Measurements from ENCODE around the gene VPREB3. TPM values are rescaled to one million over a fixed set of nuclear protein-coding genes. Genes with fewer than 3 reads are reported as not detected.

VPREB3 gene
- total RNA-seq, 2 experiments from 2014 or later, result 0.80 TPM; not detected in 1

- Mint-ChIP-seq H3K4me1 (peaks cover 11% of the 10 kb centered on the region), H3K27ac (no peak overlapping the region), H3K9me3 (ENCODE audit: low read depth) (no peaks in the 10 kb centered on the region), H3K27me3 (no peaks in the 10 kb centered on the region), H3K36me3 (ENCODE audit: low read depth) (no peaks in the 10 kb centered on the region), H3K4me3 (no peak overlapping the region)
- CTCF ChIA-PET, result no interaction called here
- POLR2A ChIA-PET, result no interaction called here
- ATAC-seq (no peak), DNase-seq (no peak)
- intact Hi-C loops (cut with DNase I, micrococcal nuclease), result no loop called here
These were observed 27.4 kb upstream of the VPREB3 start for GRCh38 chr22:23781511-23782183.

- intact Hi-C loops (cut with DNase I, micrococcal nuclease), result no loop called here
- CTCF ChIA-PET, result no interaction called here
- POLR2A ChIA-PET, result no interaction called here
These were observed 26.8 kb upstream of the VPREB3 start for GRCh38 chr22:23781065-23781464.

GRCh38 chr22:23780146-23780748, 26.0 kb upstream of the VPREB3 start:
- DNase-seq, result no peak
- ATAC-seq, result no peak
- CTCF ChIA-PET, result no interaction called here
- no peaks in the 10 kb centered on the region for H3K9me3 Mint-ChIP-seq (ENCODE audit: low read depth)
- H3K27ac Mint-ChIP-seq, result no peak overlapping the region
- H3K4me1 Mint-ChIP-seq, result peaks cover 3% of the 10 kb centered on the region
- no peaks in the 10 kb centered on the region for H3K27me3 Mint-ChIP-seq
- no peak overlapping the region for H3K4me3 Mint-ChIP-seq
- H3K36me3 Mint-ChIP-seq (ENCODE audit: low read depth), result no peaks in the 10 kb centered on the region
- intact Hi-C loops (cut with DNase I, micrococcal nuclease), result no loop called here
- POLR2A ChIA-PET, result no interaction called here

More at GRCh38 chr22:23781065-23781464, 26.8 kb upstream of the VPREB3 start:
- H3K27ac Mint-ChIP-seq, result no peak overlapping the region
- peaks cover 6% of the 10 kb centered on the region for H3K4me1 Mint-ChIP-seq
- no peaks in the 10 kb centered on the region for H3K9me3 Mint-ChIP-seq (ENCODE audit: low read depth)
- DNase-seq, result no peak
- H3K36me3 Mint-ChIP-seq (ENCODE audit: low read depth), result no peaks in the 10 kb centered on the region
- ATAC-seq, result no peak
- H3K4me3 Mint-ChIP-seq, result no peak overlapping the region
- H3K27me3 Mint-ChIP-seq, result no peaks in the 10 kb centered on the region

- no peak for DNase-seq
- Mint-ChIP-seq H3K27me3 (no peaks in the 10 kb centered on the region), H3K4me1 (peaks cover 3% of the 10 kb centered on the region), H3K4me3 (no peak overlapping the region), H3K9me3 (ENCODE audit: low read depth) (no peaks in the 10 kb centered on the region), H3K27ac (no peak overlapping the region), H3K36me3 (ENCODE audit: low read depth) (no peaks in the 10 kb centered on the region)
- intact Hi-C loops (cut with DNase I, micrococcal nuclease), result no loop called here
- ChIA-PET CTCF (no interaction called here), POLR2A (no interaction called here)
- ATAC-seq, result no peak
These were observed 25.5 kb upstream of the VPREB3 start for GRCh38 chr22:23779731-23780130.

GRCh38 chr22:23779083-23779482, 24.9 kb upstream of the VPREB3 start:
- ATAC-seq, result no peak
- H3K27me3 Mint-ChIP-seq, result no peaks in the 10 kb centered on the region
- intact Hi-C loops (cut with DNase I, micrococcal nuclease), result no loop called here
- no peak overlapping the region for H3K4me3 Mint-ChIP-seq
- H3K4me1 Mint-ChIP-seq, result no peaks in the 10 kb centered on the region
- CTCF ChIA-PET, result no interaction called here
- DNase-seq, result no peak
- POLR2A ChIA-PET, result no interaction called here
- H3K9me3 Mint-ChIP-seq (ENCODE audit: low read depth), result no peaks in the 10 kb centered on the region
- no peaks in the 10 kb centered on the region for H3K36me3 Mint-ChIP-seq (ENCODE audit: low read depth)
- H3K27ac Mint-ChIP-seq, result no peak overlapping the region

- ChIA-PET POLR2A (interaction anchor here (0.6 kb wide), 1 partner anchor 29 kb away, joined by 4 read pairs; no protein-coding TSS in a partner anchor), CTCF (interaction anchor here (0.6 kb wide), 1 partner anchor 151 kb away, joined by 3 read pairs; no protein-coding TSS in a partner anchor)
- H3K27ac Mint-ChIP-seq, result no peak overlapping the region
- intact Hi-C loops (cut with DNase I, micrococcal nuclease), result no loop called here
- no peaks in the 10 kb centered on the region for H3K4me1 Mint-ChIP-seq
- H3K36me3 Mint-ChIP-seq (ENCODE audit: low read depth), result no peaks in the 10 kb centered on the region
- H3K27me3 Mint-ChIP-seq, result no peaks in the 10 kb centered on the region
- no peak for ATAC-seq
- H3K4me3 Mint-ChIP-seq, result no peak overlapping the region
- H3K9me3 Mint-ChIP-seq (ENCODE audit: low read depth), result no peaks in the 10 kb centered on the region
- DNase-seq, result no peak
These were observed 24.3 kb upstream of the VPREB3 start for GRCh38 chr22:23778577-23778900.

- Mint-ChIP-seq H3K4me1 (peaks cover 3% of the 10 kb centered on the region), H3K36me3 (ENCODE audit: low read depth) (no peaks in the 10 kb centered on the region), H3K9me3 (ENCODE audit: low read depth) (no peaks in the 10 kb centered on the region), H3K27me3 (peaks cover 3% of the 10 kb centered on the region), H3K4me3 (no peak overlapping the region), H3K27ac (no peak overlapping the region)
- ChIA-PET POLR2A (interaction anchor here (0.6 kb wide), 2 partner anchors 28 to 979 kb away, joined by 3 to 4 read pairs; no protein-coding TSS in a partner anchor), CTCF (interaction anchor here (0.6 kb wide), 2 partner anchors 72 to 151 kb away, joined by 3 read pairs; no protein-coding TSS in a partner anchor)
- intact Hi-C loops (cut with DNase I, micrococcal nuclease), result no loop called here
- ATAC-seq (no peak), DNase-seq (no peak)
These were observed 23.8 kb upstream of the VPREB3 start for GRCh38 chr22:23777776-23778576.

GRCh38 chr22:23775779-23776375, 21.7 kb upstream of the VPREB3 start:
- no peak overlapping the region for H3K27ac Mint-ChIP-seq
- intact Hi-C loops (cut with DNase I, micrococcal nuclease), result no loop called here
- peaks cover 10% of the 10 kb centered on the region for H3K4me1 Mint-ChIP-seq
- DNase-seq (no peak), ATAC-seq (no peak)
- no peaks in the 10 kb centered on the region for H3K36me3 Mint-ChIP-seq (ENCODE audit: low read depth)
- H3K4me3 Mint-ChIP-seq, result no peak overlapping the region
- CTCF ChIA-PET, result interaction anchor here (0.8 to 1.6 kb wide), 4 partner anchors 11 to 75 kb away, joined by 3 to 8 read pairs (median 4); partner anchors contain the start of gene SMARCB1
- POLR2A ChIA-PET, result no interaction called here
- H3K27me3 Mint-ChIP-seq, result peaks cover 3% of the 10 kb centered on the region
- no peaks in the 10 kb centered on the region for H3K9me3 Mint-ChIP-seq (ENCODE audit: low read depth)

GRCh38 chr22:23774922-23775436, 20.8 kb upstream of the VPREB3 start:
- H3K27ac Mint-ChIP-seq, result no peak overlapping the region
- ATAC-seq, result no peak
- POLR2A ChIA-PET, result interaction anchor here (0.6 to 1.0 kb wide), 3 partner anchors 11 to 236 kb away, joined by 3 to 6 read pairs (median 6); no protein-coding TSS in a partner anchor
- DNase-seq, result no peak
- intact Hi-C loops (cut with DNase I, micrococcal nuclease), result no loop called here
- H3K9me3 Mint-ChIP-seq (ENCODE audit: low read depth), result no peaks in the 10 kb centered on the region
- peaks cover 3% of the 10 kb centered on the region for H3K27me3 Mint-ChIP-seq
- H3K4me3 Mint-ChIP-seq, result no peak overlapping the region
- H3K36me3 Mint-ChIP-seq (ENCODE audit: low read depth), result no peaks in the 10 kb centered on the region
- CTCF ChIA-PET, result interaction anchor here (0.5 to 1.6 kb wide), 8 partner anchors 9 to 577 kb away, joined by 3 to 8 read pairs (median 3); partner anchors contain the start of genes SLC2A11 and SMARCB1
- H3K4me1 Mint-ChIP-seq, result peaks cover 10% of the 10 kb centered on the region

- H3K36me3 Mint-ChIP-seq (ENCODE audit: low read depth), result no peaks in the 10 kb centered on the region
- intact Hi-C loops (cut with DNase I, micrococcal nuclease), result no loop called here
- no peaks in the 10 kb centered on the region for H3K9me3 Mint-ChIP-seq (ENCODE audit: low read depth)
- CTCF ChIA-PET, result interaction anchor here (0.5 to 1.6 kb wide), 6 partner anchors 12 to 578 kb away, joined by 3 to 8 read pairs (median 4); partner anchors contain the start of genes SLC2A11 and SMARCB1
- POLR2A ChIA-PET, result interaction anchor here (0.6 to 1.0 kb wide), 2 partner anchors 12 to 40 kb away, joined by 3 to 6 read pairs; no protein-coding TSS in a partner anchor
- ATAC-seq, result no peak
- DNase-seq, result no peak
- peaks cover 10% of the 10 kb centered on the region for H3K4me1 Mint-ChIP-seq
- no peak overlapping the region for H3K27ac Mint-ChIP-seq
- H3K4me3 Mint-ChIP-seq, result no peak overlapping the region
- H3K27me3 Mint-ChIP-seq, result peaks cover 3% of the 10 kb centered on the region
These were observed 20.1 kb upstream of the VPREB3 start for GRCh38 chr22:23774114-23774921.
